HG02642 (cell line): ENCODE results near the gene PGAM4.
"Not testable (repeated sequence)": the region's sequence is repeated elsewhere in the genome, so short reads cannot be mapped to it uniquely, and the experiment has no call there.

ENCODE experiments used
- ATAC-seq: cut with Tn5 transposase; IDR thresholded peaks from one replicate; pipeline ENCODE4 v1.9.1; 2021; ENCODE audit warnings: mild to moderate bottlenecking; ENCODE audit not compliant: unreplicated experiment, poor library complexity

The PGAM4 gene

DNA sequence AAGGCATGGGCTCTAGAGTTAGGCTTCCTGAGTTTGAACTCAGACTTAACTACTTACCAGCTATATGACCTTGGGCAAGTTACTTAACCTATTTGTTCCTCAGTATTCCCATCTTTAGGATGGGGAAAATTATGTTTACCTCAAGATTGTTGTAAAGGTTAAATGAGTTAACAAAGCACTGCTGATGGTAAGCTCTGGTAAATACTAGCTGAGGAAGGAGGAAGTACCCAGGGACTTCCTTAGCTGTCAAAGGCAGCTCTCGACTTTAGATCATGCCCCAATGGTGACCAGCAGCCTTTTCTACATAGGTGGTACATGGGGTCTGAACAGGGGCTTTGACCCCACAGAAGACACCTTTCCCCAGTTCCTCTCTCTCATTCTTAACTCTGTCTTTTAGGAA, 38.9 kb downstream of the PGAM4 start:
- ATAC-seq, result no peak

DNA sequence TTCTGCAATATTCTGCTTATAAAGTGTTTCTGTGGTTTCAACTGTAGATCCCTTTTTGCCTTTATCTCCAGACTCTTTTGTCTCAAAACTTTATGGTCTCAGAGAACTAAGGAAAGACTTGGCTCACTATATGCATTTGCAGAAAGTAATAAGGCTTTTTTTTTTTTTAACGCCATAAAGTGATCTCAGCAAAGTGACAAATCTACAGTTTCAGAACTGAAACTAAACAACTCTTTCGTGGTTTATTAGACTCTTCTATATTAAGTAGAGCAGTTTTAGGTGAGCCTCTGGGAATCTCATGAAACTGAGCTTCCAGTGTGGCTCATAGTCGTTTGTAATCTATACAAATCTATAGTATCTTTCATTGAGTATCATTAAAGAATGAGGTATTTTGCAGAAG, 43.7 kb downstream of the PGAM4 start:
- no peak for ATAC-seq

DNA sequence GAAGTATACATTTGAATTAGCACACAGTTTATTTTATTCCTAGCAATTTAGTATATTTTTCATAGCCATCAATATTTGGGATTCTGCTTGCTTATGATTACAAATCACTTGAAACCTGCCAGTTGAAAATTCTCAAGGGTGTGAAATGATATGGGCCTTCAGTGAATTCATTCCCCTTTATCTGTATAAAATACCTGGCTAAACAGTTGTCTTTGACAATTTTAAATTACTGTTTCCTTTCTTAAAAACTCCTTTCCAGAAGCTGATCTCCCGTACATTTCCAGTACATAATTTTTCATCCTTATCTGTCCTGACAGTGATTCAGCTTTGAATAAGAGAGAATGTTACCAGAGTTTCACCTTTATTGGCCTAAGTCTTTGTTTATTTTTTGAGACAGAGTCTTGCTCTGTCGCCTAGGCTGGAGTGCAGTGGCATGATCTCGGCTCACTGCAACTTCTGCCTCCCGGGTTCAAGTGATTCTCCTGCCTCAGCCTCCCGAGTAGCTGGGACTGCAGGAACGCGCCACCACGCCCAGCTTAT, 45.0 kb downstream of the PGAM4 start:
- no peak for ATAC-seq

DNA sequence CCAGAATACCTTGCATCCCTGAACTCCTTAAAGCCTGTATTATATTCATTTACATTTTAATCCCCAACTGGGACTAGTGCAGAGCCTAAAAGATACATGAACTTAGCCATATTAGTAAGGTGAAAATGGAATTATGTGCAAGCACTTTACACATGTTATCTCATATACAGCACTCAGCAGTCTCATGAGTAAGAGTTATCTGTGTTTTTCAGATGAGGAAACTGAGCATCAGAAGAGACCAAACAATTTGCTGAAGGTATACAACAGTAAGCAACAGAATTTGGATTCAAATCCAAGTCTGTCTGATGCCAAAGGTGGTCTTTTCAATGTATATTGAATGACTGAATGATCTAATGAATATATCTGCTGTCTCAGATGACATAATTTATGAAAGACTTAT, 46.7 kb downstream of the PGAM4 start:
- no peak for ATAC-seq

DNA sequence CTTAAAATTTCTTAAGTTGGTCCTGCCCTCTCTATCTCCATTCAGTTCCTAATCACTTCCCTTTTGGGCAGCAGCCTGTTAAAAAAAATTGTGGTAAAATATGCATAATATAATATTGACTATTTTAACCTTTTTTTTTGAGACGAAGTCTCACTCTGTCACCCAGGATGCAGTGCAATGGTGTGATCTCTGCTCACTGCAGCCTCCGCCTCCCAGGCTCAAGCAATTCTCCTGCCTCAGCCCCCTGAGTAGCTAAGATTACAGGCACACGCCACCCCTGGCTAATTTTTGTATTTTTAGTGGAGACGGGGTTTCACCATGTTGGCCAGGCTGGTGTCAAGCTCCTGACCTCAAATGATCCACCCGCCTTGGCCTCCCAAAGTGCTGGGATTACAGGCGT, 50.1 kb downstream of the PGAM4 start:
- not testable (repeated sequence) for ATAC-seq

DNA sequence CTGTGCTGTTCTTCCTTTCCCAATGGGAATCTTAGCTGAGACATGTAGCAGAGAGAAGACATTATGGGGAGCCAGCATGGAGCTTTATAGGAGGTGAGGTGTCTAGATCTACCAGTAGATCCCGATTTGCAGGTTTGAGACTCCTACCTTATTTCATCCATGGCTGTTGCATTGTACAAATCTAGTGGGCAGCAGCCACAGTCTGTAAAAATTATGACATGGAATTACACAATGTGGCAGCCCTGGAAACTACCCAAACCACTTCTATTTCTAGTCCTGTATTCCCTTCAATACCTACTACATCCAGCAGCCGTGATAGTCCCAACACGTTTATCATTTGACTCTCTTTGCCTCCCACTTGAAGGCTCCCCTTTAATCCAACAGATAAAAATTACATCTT, 50.9 kb downstream of the PGAM4 start:
- ATAC-seq, result no peak
